GM18867 (cell line): ENCODE measurements around the gene PPP2R3C.
"Not testable (repeated sequence)": the region's sequence is repeated elsewhere in the genome, so short reads cannot be mapped to it uniquely, and the experiment has no call there.

ENCODE experiments used
- ATAC-seq: cut with Tn5 transposase; IDR thresholded peaks from one replicate; pipeline ENCODE4 v1.9.1; 2021; ENCODE audit warnings: mild to moderate bottlenecking, moderate library complexity; ENCODE audit not compliant: unreplicated experiment

The PPP2R3C gene

DNA sequence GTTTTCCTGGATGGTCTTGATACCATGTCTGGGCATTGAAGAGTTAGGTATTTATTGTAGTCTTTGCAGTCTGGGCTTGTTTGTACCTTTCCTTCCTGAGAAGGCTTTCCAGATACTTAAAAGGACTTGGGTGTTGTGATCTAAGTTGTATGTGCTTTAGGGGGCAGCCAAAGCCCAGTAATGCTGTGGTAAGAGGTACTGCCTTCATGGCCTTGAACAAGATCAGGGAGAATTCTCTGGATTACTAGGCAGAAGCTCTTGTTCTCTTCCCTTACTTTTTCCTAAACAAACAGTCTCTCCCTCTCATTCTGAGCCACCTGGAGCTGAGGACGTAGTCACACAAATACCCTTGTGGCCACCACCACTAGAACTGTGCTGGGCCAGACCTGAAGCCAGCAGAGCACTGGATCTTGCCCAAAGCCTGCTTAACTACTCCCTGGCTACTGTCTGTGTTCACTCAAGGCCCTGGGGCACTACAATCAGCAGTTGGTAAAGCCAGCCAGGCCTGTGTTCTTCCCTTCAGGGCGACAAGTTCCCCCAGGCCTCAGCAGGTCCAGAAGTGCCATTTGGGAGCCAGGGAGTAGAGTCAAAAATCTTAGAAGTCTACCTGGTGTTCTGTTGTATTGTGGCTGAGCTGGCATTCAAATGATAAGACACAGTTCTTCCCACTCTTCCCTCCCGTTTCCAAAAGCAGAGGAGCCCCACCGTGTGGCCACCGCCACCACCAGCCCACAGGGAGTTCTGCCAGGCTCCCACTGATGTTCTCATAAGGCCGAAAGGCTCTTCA, 11.9 kb upstream of the PPP2R3C start:
- ATAC-seq = no peak

DNA sequence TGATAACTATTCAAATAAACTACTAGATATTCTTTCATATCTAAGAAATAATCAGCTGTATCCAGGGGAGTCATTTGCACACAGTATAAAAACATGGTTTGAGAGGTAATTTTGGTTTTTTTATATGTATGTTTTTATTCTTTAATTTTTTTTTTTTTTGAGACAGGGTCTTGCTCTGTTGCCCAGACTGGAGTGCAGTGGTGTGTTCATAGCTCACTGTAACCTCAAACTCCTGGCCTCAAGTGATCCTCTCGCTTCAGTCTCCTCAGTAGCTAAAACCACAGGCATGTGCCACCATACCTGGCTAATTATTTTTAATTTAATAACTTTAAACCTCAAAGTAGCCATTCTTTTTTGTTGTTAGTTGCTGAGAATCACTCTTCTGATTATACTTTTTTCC, 2.3 kb upstream of the PPP2R3C start:
- no peak for ATAC-seq

DNA sequence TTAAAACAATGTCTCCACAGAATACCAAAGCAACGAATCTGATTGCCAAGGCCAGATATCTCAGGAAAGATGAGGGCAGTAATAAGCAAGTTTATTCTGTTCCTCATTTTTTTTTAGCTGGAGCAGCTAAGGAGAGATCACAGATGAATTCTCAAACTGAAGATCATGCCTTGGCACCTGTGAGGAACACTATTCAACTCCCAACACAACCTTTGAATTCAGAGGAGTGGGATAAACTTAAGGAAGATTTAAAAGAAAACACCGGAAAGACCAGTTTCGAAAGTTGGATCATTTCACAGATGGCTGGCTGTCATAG, 1.6 kb upstream of the PPP2R3C start:
- ATAC-seq = no peak

DNA sequence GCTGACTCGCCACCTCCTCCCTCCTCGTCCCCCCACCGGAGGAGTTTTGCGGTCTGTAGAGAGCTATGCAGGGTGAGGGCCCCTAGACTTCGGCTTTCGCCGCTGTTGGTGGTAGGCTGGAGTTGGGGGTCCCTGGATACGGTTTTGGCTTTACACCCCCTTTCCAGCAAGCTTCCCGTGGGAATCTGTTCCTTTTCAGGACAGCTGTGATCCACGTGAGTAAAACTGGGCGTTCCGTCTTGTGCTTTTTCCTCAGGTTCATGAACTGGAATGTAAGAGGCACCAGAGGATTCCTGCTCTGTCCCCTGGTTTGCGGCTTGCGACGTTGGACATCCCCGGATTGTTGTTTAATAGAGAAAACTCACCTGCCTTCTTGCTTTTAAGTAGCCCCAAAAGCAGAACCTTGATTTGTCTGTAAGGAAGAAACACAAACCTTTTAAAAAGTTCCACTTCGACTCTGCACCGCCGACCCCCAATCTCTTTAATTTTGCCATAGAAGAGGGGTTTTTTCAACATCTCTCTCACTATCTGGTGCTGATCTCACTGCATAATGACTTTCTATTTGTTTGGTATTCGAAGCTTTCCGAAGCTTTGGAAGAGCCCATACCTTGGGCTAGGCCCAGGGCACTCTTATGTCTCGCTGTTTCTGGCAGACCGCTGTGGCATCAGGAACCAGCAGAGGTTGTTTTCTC, 1.1 kb upstream of the PPP2R3C start:
- peak; percentile 1 for ATAC-seq

DNA sequence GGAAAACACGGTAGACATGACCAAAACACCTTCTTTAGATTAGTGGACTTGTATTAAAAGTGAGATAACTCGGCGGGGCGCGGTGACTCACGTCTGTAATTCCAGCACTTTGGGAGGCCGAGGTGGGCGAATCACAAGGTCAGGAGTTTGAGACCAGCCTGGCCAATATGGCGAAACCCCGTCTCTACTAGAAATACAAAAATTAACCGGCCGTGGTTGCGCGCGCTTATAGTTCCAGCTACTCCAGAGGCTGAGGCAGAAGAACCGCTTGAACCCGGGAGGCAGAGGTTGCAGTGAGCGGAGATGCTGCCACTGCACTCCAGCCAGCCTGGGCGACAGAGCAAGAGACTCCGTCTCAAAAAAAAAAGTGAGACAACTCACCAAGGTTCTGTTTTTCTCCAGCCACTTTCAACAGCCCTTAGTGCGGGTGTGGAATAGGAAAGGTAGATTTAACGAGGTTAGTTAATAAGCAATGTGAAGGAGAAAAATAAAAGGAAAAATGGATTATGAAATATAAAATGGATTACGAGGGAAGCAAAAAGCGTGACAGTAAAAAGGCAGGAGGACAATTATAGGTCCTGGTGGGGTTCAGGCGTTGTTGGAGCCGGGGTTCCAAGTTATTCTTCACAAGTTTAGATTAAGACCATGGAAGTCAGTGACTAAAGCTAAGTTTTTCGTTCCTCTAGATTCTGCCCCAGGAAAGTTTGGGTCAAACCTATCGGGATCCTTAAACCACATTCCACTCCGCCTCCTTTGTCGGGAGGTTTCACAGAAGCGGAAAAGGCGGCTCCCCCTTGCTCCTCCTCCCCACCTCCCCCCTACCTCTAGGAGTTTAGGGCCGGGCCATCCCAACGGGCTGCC, 534 bp downstream of the PPP2R3C start:
- no peak for ATAC-seq

DNA sequence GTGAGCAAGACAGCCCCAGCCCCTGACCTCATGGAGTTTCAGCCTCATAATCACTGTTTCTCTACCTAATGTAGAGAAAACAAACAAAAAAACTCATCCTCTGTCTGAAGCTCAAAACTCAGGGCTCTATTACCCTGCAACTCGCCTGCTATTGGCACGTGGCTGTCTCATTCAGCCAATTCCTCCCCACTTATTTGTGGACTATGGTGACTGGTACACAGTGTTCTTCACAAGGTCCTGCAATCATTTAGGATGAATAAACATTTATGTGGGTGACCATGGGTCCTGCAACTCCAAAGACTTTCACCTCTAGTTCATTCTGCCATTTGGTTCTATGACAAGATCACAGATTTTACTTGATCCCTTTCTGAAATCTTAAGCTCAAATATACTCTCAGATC, 4.7 kb downstream of the PPP2R3C start:
- ATAC-seq = no peak

DNA sequence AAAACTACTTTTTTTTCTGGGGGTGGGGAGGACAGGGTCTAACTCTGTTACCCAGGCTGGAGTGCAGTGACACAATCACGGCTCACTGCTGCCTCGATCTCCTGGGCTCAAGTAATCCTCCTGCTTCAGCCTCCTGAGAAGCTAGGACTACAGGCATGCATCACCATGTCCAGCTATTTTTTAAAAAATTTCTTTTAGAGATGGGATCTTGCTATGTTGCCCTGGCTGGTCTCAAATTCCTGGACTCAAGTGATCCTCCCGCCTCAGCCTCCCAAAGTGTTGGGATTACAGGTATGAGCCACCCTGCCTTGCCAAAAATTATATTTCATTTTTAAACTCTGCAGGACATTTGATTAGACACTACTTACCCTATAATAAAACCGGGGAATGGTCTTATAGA, 5.5 kb downstream of the PPP2R3C start:
- no peak for ATAC-seq

DNA sequence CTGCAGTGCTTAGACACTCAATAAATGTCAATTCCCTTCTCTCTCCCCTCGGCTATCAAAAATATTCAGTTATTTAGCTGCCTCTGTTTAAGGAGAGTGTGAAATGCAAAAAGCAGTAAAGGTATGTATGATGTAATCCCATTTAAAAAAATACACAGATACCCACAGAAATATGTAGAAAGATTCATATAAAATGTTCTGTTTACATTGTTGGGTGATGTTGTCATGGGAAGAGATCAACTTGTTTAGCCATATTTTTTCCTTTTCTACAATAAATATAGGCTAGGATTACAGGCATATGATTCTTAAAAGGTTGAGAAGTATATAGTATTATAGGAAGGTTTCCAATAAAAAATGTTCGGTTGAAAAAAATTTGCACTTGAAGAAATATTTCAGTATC, 7.8 kb downstream of the PPP2R3C start:
- no peak for ATAC-seq

DNA sequence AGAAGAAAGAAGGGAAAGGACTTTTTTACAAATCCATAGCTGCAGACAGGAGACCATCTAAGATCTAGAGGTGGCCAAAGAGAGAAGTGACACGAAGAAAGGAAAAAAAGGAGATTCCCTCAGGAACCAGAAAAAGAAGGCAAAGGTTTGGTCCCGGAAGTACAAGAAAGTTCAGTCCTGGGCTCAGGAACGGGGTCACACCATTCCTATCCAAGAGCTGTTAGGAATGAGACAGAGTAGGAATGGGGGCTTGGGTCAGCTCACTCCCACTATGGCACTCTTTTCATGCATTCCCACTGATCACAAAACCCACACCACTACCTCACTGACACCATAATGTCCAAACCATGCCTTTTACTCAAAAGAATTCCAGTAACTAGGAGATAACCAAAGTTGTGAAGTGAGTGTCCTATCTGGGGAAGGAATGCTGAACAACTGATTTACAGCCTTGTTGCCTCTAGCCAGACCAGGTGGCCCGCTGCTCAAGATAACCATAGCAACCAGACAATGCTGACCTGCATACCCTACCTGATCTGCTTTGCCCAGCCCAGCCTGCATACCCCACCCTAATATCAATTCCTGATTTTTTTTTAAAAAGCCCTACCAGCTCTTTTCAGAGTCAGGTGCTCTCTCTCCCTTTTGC, 8.4 kb downstream of the PPP2R3C start:
- ATAC-seq = no peak

DNA sequence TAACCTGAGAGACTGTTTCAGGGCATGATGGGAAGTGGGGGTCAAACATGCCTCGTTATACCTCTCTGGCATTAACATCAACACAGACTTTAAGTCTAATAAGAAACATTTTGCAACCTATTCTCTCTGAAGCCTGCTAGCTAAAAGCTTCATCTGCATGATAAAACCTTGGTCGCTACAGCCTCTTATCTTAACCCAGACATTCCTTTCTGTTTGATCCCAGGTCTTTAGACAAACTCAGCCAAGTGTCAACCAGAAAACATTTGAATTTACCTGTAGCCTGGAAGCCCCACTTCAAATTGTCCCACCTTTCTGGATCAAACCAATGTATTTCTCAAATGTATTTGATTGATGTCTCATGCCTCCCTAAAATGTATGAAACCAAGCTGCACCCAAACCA, 9.1 kb downstream of the PPP2R3C start:
- ATAC-seq = no peak

DNA sequence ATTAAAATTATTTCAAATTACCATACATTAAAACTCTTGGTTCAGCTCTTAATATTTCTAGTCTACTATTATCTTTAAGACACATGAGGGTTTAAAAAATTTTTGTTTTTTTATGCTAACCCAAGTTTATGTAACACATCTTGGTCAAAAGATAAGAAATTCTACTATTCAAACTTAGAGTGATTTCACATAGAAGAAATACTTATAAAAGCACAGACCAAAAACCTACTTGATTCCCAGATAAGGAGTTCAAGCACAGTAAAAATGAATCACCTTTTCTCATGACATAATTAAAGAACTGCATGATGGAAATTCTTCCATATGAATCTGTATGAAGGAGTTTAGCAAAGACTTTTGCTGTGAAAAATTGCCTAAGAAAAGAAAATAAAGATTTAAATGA, 13.9 kb downstream of the PPP2R3C start:
- ATAC-seq = no peak

DNA sequence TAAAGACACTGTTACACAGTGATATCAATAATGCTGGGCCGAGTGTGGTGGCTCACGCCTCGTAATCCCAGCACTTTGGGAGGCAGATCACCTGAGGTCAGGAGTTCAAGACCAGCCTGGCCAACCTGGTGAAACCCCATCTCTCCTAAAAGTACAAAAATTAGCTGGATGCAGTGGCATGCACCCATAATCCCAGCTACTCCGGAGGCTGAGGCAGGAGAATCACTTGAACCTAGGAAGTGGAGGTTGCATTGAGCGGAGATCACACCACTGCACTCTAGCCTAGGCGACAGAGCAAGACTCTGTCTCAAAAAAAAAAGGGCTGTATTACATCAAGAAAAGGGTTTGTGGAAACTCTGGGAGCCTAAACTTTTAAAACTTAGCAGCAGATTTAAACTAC, 27.1 kb downstream of the PPP2R3C start:
- ATAC-seq = not testable (repeated sequence)

DNA sequence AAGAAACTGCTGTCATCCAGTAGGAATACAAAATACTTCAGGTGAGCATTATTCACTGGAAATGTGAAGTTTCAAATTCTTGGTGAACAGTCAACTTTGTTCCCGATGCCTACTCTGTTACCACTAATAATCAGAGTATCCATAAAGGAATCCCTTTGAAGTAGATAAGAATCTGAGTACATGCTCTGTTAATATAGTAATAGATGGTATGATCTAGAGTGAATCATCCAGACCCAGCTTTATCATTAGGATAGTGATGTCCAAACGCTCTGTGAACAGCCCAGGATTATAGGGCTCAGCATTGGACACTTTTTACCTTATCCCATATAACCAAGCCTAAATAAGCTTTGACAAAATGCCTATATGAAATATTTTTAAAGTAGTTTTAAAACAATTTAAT, 33.3 kb downstream of the PPP2R3C start:
- no peak for ATAC-seq

DNA sequence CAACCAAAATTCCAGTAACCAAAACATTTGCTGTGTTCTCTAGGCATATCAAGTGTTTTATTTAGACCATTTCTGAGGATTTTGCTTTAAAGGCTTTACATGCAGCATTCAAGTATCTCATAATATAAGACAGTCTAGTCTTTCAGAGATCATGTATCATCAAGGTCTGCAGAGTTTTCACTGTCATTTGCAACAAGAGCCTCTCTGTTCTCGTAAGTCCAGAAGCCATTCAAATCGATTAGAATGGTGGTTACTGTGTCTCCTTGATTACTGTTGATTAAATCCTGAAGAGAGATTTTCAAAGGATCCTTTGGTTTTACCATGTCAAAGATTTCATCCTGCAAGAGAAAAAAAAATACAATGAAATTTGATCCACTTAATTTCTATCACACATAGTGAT, 36.3 kb downstream of the PPP2R3C start:
- ATAC-seq = no peak

DNA sequence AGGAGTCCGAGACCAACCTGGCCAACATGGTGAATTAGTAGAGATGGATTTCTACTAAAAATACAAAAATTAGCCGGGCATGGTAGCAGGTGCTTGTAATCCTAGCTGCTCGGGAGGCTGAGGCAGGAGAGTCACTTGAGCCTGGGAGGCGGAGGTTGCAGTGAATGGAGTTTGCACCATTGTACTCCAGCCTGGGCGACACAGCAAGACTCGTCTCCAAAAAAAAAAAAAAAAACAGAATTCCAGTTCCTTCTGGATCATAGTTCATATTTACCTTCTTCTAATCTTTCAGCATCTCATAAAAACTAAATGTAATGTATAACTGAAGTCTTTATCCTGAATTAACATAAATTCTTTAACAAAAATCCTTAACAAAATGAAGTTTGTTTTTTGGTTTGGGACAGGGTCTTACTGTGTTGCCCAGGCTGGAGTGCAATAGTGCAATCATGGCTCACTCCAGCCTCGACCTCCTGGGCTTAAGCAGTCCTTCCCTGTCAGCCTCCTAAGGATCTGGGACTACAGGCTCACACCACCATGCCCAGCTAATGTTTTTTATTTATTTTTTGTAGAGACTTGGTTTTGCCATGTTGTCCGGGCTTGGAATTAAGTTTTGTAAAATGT, 38.1 kb downstream of the PPP2R3C start:
- ATAC-seq = no peak

DNA sequence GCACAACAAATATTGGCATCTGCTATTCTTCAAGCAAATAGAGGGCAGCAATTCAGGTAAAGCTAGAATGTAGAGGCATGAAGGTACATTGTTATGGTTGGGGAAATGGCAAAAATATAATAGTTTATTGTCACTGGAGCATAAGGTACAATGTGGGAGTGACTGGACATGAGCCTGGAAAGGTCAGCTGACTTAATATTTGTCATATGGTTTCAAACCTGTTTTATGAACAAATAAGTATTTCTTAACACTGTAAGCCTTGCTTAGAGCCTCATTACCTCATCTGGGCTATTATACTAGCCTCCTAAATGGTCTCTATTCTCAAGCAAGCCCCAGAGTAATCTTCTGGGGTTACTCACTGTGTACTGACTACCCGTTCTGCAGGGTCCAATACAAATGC, 42.0 kb downstream of the PPP2R3C start:
- ATAC-seq = no peak

DNA sequence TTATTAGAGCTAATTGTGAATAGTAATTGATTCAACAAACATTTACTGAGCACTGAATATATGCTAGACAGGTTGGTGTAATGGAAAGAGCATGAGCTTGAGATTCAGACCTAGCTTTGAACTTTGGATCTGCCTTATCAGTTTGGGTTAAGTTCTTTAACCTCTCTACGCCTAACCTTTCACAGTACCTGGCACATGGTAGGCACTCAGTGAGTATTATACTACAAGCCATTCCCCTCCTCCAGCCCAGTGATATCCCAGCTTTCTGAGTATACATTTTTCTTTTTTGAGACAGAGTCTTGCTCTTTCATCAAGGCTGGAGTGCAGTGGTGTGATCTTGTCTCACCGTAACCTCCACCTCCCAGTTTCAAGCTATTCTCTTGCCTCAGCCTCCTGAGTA, 43.7 kb downstream of the PPP2R3C start:
- ATAC-seq = no peak

DNA sequence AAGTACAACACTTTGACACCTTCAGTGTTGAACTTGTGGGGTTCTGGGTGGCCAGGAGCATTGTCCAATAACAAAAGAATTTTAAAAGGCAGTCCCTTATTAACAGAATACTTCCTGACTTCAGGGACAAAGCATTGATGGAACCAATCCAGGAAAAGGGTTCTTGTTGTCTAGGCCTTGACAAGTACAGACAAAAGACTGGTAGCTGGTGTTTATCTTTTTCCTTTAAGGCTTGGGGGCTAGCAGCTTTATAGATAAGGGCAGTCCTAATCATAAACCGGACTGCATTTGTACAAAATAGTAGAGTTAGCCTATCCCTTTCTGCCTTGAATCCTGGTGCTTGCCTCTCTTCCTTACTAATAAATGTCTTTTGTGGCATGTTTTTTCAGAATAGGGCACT, 48.3 kb downstream of the PPP2R3C start:
- ATAC-seq = no peak

DNA sequence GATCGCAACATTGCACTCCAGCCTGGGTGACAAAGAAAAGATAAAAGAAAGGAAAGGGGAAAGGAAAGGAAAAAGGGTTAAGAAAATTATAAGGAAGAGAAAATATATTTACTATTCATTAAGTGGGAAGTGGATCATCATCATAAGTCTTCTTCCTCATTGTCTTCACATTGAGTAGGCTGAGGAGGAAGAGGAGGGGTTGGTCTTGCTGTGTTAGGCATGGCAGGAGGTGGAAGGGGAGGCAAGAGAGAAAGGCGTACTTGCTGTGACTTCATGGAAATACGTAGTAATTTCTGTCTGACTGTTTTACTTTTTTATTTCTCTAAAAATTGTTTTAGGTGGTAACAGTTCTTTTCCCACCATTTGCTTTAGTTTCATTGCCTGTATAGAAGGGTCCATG, 49.6 kb downstream of the PPP2R3C start:
- no peak for ATAC-seq

DNA sequence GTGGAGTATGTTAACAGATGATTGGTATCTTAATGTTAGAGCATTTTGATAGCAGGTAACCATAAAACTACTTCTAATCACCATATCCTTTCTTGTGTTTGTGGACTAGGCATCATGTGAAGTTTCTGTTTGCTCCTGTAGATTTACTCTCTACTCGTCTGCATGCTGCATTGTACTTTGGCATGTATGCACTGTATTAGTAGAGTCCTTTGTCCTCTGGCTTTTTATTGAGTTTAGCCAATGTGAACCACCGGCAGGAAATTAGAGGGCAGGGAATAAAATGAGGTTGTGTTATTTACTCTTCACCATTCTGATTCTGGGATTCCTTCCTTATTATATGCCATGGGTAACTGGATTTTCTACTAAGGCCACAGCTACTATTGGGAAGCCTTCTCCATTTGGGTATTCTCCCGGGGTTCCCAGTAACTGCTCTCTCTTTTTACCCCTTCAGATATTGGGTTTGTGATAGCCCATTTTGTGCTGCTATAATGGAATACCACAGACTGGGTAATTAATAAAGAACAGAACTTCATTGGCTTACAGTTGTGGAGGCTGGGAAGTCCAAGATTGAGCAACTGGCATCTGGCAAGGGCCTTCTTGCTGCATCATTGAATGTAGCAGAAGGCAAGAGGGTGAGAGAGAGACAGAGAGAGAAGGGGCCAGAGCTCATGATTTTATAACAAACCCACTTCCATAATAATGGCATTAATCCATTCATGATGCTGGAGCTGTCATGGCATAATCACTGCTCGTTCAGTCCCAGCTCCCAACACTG, 53.4 kb downstream of the PPP2R3C start:
- ATAC-seq = no peak
